ENCODE data around the gene LPP. TPM values are rescaled to one million over a fixed set of nuclear protein-coding genes. Genes with fewer than 3 reads are reported as not detected.
"Not testable (repeated sequence)": the region's sequence is repeated elsewhere in the genome, so short reads cannot be mapped to it uniquely, and the experiment has no call there.

LPP gene
- total RNA-seq, 2 experiments from 2014 or later, result 13.4 to 16.5 TPM

- ChIA-PET POLR2A (interaction anchor here (0.6 to 1.0 kb wide), 2 partner anchors 117 to 304 kb away, joined by 4 read pairs; no protein-coding TSS in a partner anchor), CTCF (interaction anchor here (0.6 to 1.3 kb wide), 2 partner anchors 87 to 960 kb away, joined by 3 read pairs; no protein-coding TSS in a partner anchor)
These were observed 547.0 kb downstream of the LPP start for GRCh38 chr3:188700918-188701317.

DNA sequence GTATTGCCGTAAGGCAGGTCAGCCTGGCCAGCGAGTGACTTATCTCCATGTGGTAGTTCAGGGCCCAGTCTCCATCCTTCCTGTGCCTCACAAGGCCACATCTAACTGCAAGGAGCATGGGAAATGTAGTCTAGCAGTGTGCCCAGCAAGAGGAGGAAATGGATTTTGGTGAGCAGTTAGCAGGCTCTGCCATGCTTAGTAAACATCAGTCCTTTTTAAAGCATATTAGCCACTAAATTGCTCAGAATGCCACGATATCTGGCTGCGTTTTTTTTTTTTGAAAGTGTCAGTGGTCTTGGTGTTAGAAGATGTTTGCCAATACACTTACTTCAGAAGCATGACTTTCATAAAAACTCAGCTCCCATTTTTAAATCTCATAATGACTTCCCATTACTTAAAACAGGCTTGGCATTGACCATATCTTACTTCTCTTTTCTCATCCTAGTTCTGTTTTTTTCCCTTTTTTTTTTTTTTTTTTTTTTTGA, 547.6 kb downstream of the LPP start:
- ChIA-PET CTCF (interaction anchor here (0.7 to 1.3 kb wide), 4 partner anchors 45 to 255 kb away, joined by 3 to 4 read pairs (median 4); no protein-coding TSS in a partner anchor), POLR2A (interaction anchor here (1.0 kb wide), 1 partner anchor 118 kb away, joined by 4 read pairs; no protein-coding TSS in a partner anchor)

GRCh38 chr3:188702028-188702427, 548.1 kb downstream of the LPP start:
- POLR2A ChIA-PET, result not testable (repeated sequence)
- CTCF ChIA-PET, result interaction anchor here (0.7 kb wide), 2 partner anchors 44 to 116 kb away, joined by 3 to 4 read pairs; no protein-coding TSS in a partner anchor

DNA sequence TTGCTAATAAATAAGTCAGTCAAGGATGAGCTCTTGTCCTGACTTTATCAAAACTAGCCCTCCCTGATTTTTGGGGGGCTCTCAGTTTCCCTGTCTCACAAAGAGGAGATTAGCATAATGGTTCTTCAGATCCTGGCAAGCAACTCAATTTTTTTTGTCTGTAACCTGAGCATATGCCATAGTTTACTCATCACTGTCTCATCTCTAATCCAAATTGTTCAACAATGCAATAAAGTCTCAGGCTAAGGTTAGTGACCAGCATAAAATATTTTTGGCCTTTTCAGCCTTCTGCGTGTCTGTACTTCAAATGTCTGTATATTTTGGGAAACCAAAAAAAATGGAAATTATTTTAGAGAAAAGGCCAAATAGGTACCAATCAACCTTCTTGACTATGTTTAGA, 552.2 kb downstream of the LPP start:
- ChIA-PET POLR2A (no interaction called here), CTCF (no interaction called here)

- POLR2A ChIA-PET, result interaction anchor here (0.6 kb wide), 1 partner anchor 960 kb away, joined by 3 read pairs; no protein-coding TSS in a partner anchor
- CTCF ChIA-PET, result no interaction called here
These were observed 552.6 kb downstream of the LPP start for GRCh38 chr3:188706599-188706998.

DNA sequence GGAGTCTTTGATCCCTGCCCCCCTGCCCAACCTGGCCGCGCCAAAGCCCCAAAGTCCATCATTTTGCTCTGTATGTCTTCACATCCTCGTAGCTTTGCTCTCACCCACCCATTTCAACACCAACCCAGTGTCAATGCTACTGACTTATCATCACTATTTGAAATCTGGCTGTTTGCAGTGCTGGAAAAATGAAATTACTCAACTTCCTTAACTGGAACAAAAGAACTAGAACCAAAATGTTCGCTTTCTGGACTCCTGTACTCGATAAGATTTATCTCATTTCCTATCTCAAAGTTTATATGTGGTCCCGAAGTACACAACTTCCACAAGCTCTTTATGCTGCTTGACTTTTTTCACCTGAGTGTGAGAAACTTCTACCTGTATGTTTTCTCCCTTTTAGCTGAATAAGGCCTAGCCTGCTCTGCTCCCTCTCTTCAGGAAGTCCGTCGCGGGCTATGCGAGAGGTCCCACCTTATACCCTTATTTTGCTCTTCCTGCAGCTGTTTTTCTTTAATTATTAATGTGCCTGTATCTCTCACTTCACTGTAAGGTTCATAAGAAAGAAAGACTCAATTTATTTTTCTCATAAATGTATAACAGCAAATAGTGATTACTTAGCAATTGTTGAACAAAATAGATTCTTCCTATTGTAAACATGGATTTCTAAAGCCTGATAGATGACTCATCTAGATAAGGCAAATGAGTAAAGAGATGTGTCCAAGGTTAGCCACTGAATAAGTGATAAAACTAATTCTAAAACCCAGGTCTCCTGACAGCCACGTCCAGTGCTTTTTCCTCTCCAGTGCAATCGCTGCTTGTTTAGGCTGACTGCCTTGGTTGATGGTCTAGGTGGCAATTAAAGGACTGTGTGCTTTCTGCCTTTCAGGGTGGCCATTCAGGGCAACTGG, 553.7 kb downstream of the LPP start:
- ChIA-PET CTCF (interaction anchor here (1.4 kb wide), 1 partner anchor 968 kb away, joined by 3 read pairs; no protein-coding TSS in a partner anchor), POLR2A (interaction anchor here (0.6 kb wide), 1 partner anchor 961 kb away, joined by 3 read pairs; no protein-coding TSS in a partner anchor)

DNA sequence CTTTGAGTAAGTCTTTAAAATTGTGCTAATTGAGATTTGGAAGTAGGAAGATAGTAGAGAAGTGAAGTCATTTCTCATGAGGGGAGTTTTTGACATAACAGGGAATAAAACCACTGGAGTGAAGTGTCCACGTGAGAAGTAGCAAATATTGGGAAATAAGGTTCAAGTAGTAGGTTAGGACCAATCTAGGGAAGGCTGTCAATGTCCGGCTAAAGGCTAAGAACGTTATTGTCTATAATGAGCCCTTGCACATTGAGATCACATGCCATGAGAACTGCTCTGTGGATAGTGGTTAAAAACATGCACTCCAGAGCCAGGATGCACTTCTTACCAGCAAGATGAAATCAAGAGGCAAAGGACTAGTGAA, 557.9 kb downstream of the LPP start:
- CTCF ChIA-PET, result no interaction called here
- POLR2A ChIA-PET, result no interaction called here

DNA sequence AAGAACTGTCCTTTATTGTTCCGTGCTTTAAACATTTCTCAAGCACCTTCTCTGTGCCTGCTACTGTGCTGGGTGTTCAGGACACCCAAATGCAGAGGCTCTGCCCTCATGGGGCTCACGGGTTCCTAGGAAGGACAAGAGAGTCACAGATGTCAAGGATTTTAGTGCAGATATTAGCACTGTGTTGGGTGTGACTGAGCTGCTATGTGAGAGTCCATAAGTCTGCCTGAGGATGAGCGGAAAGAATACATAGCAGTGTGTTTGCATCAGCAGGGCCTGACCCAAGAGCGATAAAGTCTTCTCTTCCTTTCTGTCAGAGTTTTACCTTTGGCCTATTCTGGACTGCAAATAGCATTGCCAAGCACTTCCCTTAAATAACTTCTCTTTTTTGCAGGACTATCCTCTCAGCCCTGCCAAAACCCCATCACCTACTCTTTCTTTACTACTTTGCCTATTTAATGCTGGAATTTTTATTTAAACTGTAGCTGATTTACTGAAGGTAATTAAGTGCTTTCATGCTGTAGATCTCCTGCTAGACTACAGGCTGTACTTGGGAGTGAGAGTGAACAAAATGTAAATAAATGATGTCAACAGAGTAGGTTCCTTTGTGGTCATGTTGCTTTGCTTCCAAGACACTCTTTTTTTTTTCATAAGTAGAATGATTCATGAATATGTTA, 558.4 kb downstream of the LPP start:
- CTCF ChIA-PET, result no interaction called here
- POLR2A ChIA-PET, result interaction anchor here (0.7 kb wide), 1 partner anchor 17 kb away, joined by 3 read pairs; no protein-coding TSS in a partner anchor

GRCh38 chr3:188712991-188713390, 559.0 kb downstream of the LPP start:
- CTCF ChIA-PET, result no interaction called here
- POLR2A ChIA-PET, result interaction anchor here (0.7 kb wide), 1 partner anchor 18 kb away, joined by 3 read pairs; no protein-coding TSS in a partner anchor

DNA sequence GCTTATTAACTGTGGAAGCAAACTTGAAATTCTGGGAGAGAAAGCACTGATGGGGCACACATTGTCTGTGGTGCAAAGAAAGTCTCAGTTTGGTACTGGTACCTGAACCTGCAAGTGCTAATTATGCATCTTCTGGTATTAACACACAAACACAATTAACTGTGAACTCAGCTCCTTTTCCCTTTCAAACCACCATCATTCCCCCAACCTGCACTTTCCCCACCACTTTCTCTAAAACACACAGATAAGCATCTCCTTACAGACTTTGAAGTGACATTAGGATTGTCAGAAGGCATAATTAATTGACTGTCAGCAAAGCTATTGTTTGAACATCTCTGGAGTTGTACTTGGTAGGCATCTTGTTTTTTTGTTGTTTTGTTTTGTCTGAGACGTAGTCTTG, 565.6 kb downstream of the LPP start:
- ChIA-PET CTCF (no interaction called here), POLR2A (no interaction called here)

DNA sequence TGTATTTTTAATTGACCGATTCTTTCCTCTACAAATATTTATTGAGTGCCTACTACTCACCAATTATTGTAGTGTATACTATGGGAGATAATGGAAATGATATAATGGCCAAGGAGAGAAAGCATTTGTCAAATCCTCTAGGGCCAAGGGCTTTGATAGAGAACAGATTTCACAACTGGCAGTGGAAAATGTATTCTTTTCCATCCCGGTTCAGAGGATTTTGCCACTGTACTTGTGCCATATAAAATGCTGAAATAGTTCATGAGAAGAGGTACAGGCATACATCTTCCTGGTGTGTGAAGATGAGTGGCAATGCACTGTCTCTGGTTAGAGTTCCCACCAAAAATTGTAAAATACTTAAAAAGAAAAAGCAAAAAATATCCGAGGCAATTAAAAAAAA, 566.3 kb downstream of the LPP start:
- ChIA-PET POLR2A (interaction anchor here (0.7 kb wide), 1 partner anchor 426 kb away, joined by 4 read pairs; no protein-coding TSS in a partner anchor), CTCF (no interaction called here)

- CTCF ChIA-PET, result no interaction called here
- POLR2A ChIA-PET, result interaction anchor here (0.7 kb wide), 1 partner anchor 425 kb away, joined by 4 read pairs; no protein-coding TSS in a partner anchor
These were observed 566.7 kb downstream of the LPP start for GRCh38 chr3:188720636-188721035.

- ChIA-PET CTCF (interaction anchor here (1.2 kb wide), 1 partner anchor 233 kb away, joined by 3 read pairs; no protein-coding TSS in a partner anchor), POLR2A (no interaction called here)
These were observed 567.4 kb downstream of the LPP start for GRCh38 chr3:188721312-188721711.

DNA sequence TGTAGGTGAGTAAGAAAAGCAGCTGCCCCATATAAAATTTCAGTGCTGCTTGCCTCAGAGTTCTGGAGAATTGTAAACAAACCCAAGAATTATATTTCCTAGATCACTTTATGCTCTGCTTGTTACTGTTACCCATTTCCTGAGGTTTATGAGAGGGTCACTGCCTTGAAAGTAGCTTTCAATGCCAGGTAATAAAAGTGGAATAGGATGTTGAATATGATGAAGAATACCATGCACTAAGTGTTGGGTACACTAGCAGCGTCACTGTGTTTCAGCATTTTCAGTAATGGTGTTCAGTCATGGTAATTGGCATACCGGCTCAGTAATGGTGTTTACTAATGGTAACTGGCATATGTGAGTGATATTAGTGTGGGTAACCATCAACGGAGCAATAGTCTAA, 568.0 kb downstream of the LPP start:
- POLR2A ChIA-PET, result interaction anchor here (0.7 kb wide), 1 partner anchor 104 kb away, joined by 5 read pairs; no protein-coding TSS in a partner anchor
- CTCF ChIA-PET, result interaction anchor here (0.5 to 1.2 kb wide), 2 partner anchors 140 to 233 kb away, joined by 3 to 5 read pairs; no protein-coding TSS in a partner anchor

- POLR2A ChIA-PET, result interaction anchor here (0.7 kb wide), 1 partner anchor 103 kb away, joined by 5 read pairs; no protein-coding TSS in a partner anchor
- CTCF ChIA-PET, result no interaction called here
These were observed 569.0 kb downstream of the LPP start for GRCh38 chr3:188722963-188723362.

DNA sequence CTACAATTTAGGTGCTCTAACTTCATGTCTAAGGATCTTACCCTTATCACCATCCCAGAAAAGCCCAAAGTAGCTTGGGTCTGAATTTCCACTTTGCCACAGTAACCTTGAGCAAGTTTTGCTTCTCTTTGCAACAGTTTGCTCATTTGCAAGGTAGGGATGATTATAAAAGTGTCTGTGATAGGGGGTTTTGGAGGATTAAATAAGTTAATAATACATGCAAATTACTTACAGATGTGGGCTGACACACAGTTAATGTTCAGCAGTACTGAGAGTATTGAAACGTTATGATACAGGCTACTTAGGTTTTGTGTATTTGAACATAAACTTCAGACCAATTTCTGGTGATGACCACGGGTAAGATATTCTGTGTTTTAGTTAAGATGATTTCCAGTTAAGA, 573.1 kb downstream of the LPP start:
- ChIA-PET POLR2A (no interaction called here), CTCF (no interaction called here)

DNA sequence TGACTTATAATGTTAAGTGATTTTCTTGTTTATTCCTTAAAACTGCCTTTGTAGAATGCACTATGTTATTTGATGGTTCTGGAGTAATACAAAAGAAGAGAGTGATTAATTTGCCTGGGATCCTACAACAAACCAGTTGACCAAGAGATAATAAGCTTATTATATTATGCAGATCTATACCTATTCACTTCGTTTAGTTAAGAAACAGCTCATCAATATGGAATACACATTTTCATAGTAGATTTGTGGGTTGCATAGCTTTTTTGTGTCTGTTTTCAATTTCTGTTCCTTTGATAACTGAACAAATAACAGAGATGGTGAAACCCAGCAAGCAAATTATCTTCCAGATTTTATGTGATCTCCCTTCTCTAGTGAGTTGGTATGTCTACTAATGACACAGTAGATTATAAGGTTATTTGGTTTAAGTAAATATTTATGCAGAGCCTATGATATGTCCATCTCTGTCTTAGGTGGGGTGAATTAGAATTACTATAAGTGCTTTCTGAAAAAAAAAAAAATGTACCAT, 574.5 kb downstream of the LPP start:
- ChIA-PET POLR2A (interaction anchor here (0.7 kb wide), 1 partner anchor 186 kb away, joined by 5 read pairs; no protein-coding TSS in a partner anchor), CTCF (interaction anchor here (0.8 kb wide), 1 partner anchor 60 kb away, joined by 3 read pairs; no protein-coding TSS in a partner anchor)

DNA sequence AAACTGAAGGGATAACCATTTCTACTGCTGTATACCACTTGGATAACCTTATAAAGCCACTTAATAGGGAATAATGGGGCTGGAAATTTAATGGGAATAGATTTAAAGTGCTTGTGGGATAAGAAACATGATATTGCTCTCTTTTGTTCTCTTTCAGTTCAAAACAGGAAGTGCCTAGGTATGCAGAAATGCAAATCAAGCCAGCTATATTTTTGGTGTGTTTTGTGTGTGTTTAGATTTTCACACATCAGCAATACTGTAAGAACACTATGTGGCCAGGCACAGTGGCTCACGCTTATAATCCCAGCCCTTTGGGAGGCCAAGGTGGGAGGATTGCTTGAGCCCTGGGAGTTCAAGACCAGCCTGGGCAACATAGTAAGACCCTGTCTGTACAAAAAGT, 575.5 kb downstream of the LPP start:
- CTCF ChIA-PET, result no interaction called here
- POLR2A ChIA-PET, result no interaction called here

GRCh38 chr3:188734395-188734794, 580.4 kb downstream of the LPP start:
- CTCF ChIA-PET, result no interaction called here
- POLR2A ChIA-PET, result no interaction called here

- CTCF ChIA-PET, result no interaction called here
- POLR2A ChIA-PET, result no interaction called here
These were observed 585.6 kb downstream of the LPP start for GRCh38 chr3:188739511-188739910.
